Stimulated activated CD8-positive, alpha-beta memory T cell treated with anti-CD3 and anti-CD28 coated beads, Interleukin-2, amount 100 ng/mL, for 1 hour (primary cell): ENCODE measurements around the gene CHAF1B.
"Not testable (repeated sequence)": the region's sequence is repeated elsewhere in the genome, so short reads cannot be mapped to it uniquely, and the experiment has no call there.

Experiments used
- DNase-seq, 2 donors: peaks; one replicate each; pipeline ENCODE4 v3.0.0-alpha.2; 2020; ENCODE audit warnings: low read depth in 2 of 2

CHAF1B gene

GRCh38 chr21:36385233-36386030 lies at the start of gene CHAF1B:
Gene CHAF1B (plus strand): TSS chr21:36385392. CDS start chr21:36386137, 745 bp downstream.
- DNase-seq, result peak; percentile 65 to 69

DNA sequence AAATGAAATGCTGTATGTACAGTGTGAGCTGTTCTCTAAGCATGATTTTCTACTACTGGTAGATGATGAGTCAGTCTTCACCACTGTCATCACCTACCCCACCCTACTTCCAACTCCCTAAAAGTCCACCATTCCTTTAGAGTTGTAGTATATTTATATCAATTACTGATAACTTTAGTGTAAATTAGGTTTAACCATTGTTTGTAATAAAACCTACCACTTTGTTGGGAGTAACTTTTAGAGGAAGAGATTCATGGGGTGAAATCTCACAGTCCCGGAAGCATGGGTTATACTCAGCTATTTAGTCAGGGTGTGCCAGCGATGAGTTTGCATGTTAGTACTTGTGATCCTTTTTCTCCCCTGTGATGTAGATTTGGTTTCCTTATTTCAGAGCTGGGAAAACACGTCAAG lies 48.1 kb upstream of the CHAF1B start:
- no peak for DNase-seq

GRCh38 chr21:36338975-36339374 lies 46.2 kb upstream of the CHAF1B start:
- DNase-seq, result no peak

DNA sequence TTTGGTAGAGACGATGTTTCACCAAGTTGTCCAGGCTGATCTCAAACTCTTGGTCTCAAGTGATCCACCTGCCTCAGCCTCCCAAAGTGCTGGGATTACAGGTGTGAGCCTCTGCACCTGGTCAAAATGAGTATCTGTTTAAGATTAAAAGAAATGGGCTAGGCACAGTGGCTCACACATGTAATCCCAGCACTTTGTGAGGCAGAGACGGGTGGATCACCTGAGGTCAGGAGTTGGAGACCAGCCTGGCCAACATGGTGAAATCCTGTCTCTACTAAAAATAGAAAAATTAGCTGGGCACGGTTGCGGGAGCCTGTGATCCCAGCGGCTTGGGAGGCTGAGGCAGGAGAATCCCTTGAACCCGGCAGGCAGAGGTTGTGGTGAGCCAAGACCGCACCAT lies 42.6 kb upstream of the CHAF1B start:
- not testable (repeated sequence) for DNase-seq

DNA sequence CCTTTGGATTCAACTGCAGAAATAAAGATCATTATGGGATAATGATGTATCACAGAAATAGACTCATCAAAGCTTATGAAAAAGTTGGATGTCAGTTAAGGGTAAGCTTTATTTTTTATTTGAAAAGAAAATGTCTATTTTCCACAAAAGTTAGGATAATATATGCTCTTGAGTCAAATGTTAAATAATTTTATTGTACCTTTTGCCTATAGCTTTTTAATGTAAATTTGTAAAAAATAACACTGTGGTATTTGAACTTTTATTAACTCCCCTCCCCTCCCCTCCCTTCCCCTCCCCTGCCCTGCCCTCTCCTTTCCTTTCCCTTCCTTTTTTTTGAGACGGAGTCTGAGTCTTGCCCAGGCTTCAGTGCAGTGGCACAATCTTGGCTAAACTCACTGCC lies 40.3 kb upstream of the CHAF1B start:
- DNase-seq, result no peak

- DNase-seq, result no peak
Measured at GRCh38 chr21:36347278-36347961, 37.8 kb upstream of the CHAF1B start.

DNA sequence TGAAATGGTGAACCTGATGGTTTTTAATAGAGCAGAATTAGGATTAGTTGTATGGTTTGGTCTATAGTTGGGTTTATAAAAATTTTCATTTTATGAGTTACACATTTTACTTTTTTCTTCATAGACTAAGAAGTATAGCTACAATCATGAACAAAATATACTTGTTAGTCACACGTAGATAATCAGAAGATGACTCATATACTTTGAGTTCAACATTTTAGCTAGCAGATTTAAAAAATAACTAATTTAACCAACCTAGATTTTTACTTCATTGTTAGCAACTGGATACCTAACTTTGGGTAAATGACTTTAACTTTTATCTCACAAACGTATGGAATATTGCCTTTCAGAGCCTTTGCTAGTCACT lies 37.2 kb upstream of the CHAF1B start:
- no peak for DNase-seq

- no peak for DNase-seq
Measured at GRCh38 chr21:36349315-36349714, 35.9 kb upstream of the CHAF1B start.

- DNase-seq, result no peak
Measured at GRCh38 chr21:36350282-36350910, 34.8 kb upstream of the CHAF1B start.

DNA sequence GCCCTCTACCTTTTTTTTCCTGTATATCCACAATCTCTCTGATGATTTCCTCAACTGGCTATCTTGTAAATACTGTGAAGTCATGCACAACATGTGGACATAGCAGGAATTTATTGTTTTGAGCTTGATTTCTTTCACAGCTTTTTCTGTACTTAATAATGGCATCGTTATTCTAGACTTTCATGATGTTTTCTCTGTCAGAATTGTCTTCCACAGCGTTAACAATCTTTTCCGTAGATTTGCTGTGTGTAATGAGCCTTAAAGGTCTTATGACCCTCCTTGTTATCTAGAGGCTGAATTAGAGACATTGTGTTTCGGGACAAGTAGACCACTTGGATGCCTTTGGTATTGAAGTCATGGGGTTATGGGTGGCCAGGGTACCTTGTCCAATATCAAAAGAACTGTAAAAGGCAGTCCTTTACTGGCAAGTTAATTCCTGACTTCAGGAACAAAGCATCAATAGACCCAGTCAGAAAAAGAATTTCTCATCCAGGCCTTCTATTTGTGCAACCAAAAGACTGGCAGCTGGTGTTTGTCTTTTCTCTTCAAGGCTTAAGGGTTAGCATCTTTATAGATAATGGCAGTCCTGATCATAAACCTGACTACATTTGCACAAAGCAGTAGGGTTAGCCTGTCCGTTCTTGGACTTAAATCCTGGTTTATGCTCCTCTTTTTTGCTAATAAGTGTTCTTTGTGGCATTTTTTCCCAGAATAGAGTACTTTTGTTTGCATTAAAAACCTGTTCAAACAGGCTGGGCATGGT lies 30.1 kb upstream of the CHAF1B start:
- no peak for DNase-seq

DNA sequence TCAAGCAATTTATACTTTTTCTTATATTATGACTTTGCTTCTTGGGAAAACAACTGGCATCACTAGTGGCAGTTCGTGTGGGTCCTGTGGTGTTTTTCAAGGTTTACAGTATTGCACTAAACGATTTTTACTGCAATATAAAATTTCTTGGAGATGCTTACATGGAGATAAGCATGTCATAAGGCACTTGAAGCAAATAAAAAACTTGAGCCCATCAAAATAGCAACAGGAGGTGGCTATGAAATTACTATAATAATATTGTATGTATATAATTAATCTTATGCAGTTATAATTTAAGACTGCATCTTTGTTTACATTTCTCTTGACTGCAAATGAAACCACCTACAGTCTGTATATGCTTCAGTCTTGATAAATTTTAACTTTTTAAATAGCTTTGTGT lies 29.3 kb upstream of the CHAF1B start:
- no peak for DNase-seq

DNA sequence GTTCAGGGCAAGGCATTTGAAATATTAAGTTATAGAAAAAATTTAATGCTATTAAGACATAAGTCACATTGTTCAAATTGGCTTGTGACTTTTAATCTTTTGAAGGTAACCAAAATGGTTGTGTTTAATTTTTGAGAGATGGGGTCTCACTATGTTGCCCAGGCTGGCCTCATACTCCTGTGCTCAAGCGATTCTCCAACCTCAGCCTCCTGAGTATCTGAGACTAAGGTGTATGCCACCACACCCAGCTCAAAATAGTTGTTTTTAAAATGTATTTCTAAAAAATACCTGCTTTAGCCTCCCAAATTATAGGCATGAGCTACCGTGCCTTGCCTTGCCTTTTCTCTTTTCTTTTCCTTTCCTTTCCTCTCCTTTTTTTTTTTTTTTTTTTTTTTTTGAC lies 26.0 kb upstream of the CHAF1B start:
- no peak for DNase-seq

- no peak for DNase-seq
Measured at GRCh38 chr21:36369064-36369685, 16.0 kb upstream of the CHAF1B start.

DNA sequence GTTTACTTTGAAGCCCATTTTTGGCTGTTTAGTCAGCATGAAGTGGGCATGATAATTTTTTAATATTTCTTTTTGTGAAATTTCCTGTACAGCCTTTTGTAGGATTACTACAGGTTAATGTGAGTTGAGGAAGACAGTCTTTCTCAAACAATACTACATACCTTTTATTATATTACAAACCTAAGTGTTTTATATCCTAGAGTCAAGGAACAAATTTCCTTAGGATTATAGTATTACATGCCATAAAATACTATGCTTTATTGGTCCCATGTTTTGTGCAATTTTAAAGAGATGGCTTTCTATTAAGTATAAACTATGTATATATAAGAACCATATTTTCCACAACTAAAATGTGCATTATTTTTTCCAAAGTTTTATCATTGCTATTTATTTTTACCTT lies 9.2 kb upstream of the CHAF1B start:
- DNase-seq, result no peak

GRCh38 chr21:36377391-36377842 lies 7.8 kb upstream of the CHAF1B start:
- DNase-seq, result no peak

DNA sequence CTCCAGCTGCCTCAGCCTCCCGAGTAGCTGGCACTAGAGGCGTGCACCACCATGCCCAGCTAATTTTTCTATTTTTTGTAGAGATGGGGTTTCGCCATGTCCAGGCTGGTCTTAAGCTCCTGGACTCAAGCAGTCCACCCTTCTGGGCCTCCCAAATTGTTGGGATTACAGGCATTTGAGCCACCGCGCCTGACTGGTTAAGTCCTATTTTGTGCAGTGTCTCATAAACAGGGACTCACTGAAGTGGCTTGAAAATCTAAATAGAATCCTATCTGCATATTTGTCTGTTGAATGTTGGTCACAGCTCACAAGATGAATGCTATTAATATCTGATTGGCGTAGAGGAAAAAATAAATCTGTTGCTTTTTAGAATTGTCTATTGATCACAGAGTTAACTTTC lies 5.9 kb upstream of the CHAF1B start:
- no peak for DNase-seq

- DNase-seq, result no peak
Measured at GRCh38 chr21:36381841-36382589, 3.2 kb upstream of the CHAF1B start.

DNA sequence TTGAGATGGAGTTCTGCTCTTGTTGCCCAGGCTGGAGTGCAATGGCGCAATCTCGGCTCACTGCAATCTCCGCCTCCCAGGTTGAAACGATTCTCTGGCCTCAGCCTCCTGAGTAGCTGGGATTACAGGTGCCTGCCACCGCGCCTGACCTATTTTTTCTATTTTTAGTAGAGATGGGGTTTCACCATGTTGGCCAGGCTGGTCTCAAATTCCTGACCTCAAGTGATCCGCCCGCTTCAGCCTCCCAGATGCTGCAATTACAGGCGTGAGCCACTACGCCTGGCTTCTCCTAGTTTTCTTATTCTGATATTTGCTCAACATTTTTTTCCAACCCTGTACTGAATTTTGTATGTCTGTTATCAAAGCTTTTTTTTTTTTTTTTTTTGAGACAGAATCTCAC lies 2.5 kb upstream of the CHAF1B start:
- not testable (repeated sequence) for DNase-seq

DNA sequence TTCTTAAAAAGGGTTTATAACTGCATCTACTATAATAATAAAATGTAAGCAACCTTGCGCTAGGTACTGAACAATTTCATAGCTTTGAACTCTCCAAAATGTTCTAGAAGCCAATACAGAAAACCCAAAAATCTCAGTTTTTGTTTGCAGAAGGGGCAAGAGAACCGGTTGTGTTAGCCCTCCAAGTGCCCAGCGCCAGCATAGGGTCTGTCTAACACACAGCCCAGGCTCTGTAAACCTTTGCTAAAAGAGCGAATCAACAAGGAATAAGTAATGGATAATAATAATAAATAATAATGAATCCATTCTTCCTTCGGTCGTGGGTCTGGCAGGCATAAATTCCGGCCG lies 333 bp upstream of the CHAF1B start:
- no peak for DNase-seq

DNA sequence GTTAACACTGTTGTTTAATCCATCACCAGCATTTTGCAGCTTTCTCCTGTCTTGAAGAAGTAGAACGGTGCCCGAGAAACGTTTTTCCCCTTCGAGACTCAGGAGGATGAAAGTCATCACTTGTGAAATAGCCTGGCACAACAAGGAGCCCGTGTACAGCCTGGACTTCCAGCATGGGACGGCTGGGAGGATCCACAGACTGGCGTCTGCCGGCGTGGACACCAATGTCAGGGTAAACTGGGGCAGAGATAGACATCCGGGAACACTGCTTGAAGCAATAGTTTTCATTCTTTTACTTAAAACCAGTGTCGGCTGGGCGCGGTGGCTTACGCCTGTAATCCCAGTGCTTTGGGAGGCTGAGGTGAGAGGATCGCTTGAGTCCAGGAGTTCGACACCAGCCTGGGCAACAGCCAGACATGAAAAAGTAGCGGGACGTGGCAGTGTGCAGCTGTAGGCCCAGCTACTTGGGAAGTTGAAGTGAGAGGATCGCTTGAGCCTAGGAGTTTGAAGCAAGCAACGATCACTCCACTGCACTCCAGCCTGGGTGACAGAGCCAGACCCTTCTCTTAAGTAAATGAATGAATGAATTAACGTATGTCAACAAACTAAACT lies 945 bp downstream of the CHAF1B start:
- DNase-seq, result no peak

- no peak for DNase-seq
Measured at GRCh38 chr21:36388096-36388495, 2.9 kb downstream of the CHAF1B start.
